Measurements from ENCODE around the gene MID1. TPM values are rescaled to one million over a fixed set of nuclear protein-coding genes. Genes with fewer than 3 reads are reported as not detected.

MID1 gene
- total RNA-seq, 1 donor from 2014 or later: 13.9 TPM

DNA sequence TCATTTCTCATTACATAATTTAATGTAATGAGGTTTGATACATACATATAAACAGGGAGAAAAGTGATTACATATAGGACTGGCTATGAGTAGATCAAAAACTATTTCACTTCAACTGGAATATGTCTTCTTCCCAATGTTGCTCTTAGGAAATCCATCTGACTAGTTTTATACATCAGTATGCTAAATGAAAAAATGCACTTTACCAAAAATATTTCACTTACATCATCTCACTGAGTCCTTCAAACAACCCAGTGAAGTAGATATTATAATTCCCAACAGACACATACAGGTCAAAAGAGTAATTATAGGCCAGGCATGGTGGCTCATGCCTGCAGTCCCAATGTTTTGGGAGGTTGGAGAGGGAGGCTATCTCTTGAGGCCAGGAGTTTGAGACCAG lies 215.9 kb downstream of the MID1 start:
- no peak for DNase-seq (ENCODE audit: low spot score)
- Mint-ChIP-seq H3K9me3 (ENCODE audit: low read depth) (peaks cover 21% of the 10 kb centered on the region), H3K4me3 (ENCODE audit: unreplicated experiment) (no peak overlapping the region), H3K27ac (ENCODE audit: unreplicated experiment) (peak overlapping the region; percentile 58), H3K27me3 (ENCODE audit: low read depth) (no peaks in the 10 kb centered on the region), H3K36me3 (ENCODE audit: low read depth) (no peaks in the 10 kb centered on the region), H3K4me1 (ENCODE audit: low read depth) (peaks cover 6% of the 10 kb centered on the region)
- no peak for TF ChIP-seq CTCF (IDR thresholded peaks at IDR 0.05)

- Mint-ChIP-seq H3K4me1 (ENCODE audit: low read depth) (peaks cover 9% of the 10 kb centered on the region), H3K36me3 (ENCODE audit: low read depth) (no peaks in the 10 kb centered on the region), H3K4me3 (ENCODE audit: unreplicated experiment) (no peak overlapping the region), H3K9me3 (ENCODE audit: low read depth) (peaks cover 30% of the 10 kb centered on the region), H3K27ac (ENCODE audit: unreplicated experiment) (no peak overlapping the region), H3K27me3 (ENCODE audit: low read depth) (no peaks in the 10 kb centered on the region)
- no peak for TF ChIP-seq CTCF (IDR thresholded peaks at IDR 0.05)
- DNase-seq (ENCODE audit: low spot score): no peak
Measured at GRCh38 chrX:10401239-10401638, 219.1 kb downstream of the MID1 start.

DNA sequence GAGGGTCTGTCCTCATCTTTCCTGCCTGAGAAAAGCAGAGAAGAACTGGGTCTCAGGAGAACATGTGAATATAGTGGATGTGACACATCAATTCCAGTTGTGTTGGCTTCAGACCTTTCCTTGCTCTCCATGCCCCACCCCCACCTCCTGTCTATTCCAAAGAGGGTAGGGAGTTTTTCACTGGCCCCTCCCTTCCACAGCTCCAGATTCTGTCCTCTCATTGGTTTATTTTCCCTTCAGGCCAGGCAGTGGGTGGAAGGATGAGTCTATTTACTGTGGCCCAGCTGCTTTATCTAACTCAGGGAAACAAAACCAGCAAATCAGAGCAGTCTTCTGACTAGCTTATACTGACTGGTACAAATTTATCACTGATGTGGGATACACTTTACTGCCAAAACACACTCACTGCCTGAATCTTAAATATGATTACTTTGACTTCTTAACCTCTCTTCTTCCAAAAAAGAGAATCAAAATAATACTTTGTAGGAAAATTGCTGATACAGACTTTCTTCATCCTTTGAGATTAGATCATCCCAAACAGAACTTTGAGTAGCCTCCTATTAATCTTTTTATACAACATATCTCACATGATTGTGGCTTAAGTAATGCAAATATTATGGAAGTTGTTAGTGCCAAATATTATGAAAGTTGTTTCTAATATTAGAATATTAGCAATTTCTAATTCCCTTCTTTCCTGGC lies 221.2 kb downstream of the MID1 start:
- H3K27me3 Mint-ChIP-seq (ENCODE audit: low read depth): no peaks in the 10 kb centered on the region
- H3K9me3 Mint-ChIP-seq (ENCODE audit: low read depth): peaks cover 37% of the 10 kb centered on the region
- no peak overlapping the region for H3K4me3 Mint-ChIP-seq (ENCODE audit: unreplicated experiment)
- no peak for TF ChIP-seq CTCF (IDR thresholded peaks at IDR 0.05)
- no peaks in the 10 kb centered on the region for H3K36me3 Mint-ChIP-seq (ENCODE audit: low read depth)
- H3K27ac Mint-ChIP-seq (ENCODE audit: unreplicated experiment): no peak overlapping the region
- H3K4me1 Mint-ChIP-seq (ENCODE audit: low read depth): peaks cover 4% of the 10 kb centered on the region
- no peak for DNase-seq (ENCODE audit: low spot score)

- H3K36me3 Mint-ChIP-seq (ENCODE audit: low read depth): no peaks in the 10 kb centered on the region
- H3K9me3 Mint-ChIP-seq (ENCODE audit: low read depth): peaks cover 34% of the 10 kb centered on the region
- no peak overlapping the region for H3K27ac Mint-ChIP-seq (ENCODE audit: unreplicated experiment)
- no peak overlapping the region for H3K4me3 Mint-ChIP-seq (ENCODE audit: unreplicated experiment)
- H3K4me1 Mint-ChIP-seq (ENCODE audit: low read depth): peaks cover 3% of the 10 kb centered on the region
- H3K27me3 Mint-ChIP-seq (ENCODE audit: low read depth): no peaks in the 10 kb centered on the region
- TF ChIP-seq CTCF (IDR thresholded peaks at IDR 0.05): no peak
- DNase-seq (ENCODE audit: low spot score): no peak
Measured at GRCh38 chrX:10398215-10398614, 222.2 kb downstream of the MID1 start.

- Mint-ChIP-seq H3K36me3 (ENCODE audit: low read depth) (no peaks in the 10 kb centered on the region), H3K4me3 (ENCODE audit: unreplicated experiment) (no peak overlapping the region), H3K9me3 (ENCODE audit: low read depth) (peaks cover 30% of the 10 kb centered on the region), H3K4me1 (ENCODE audit: low read depth) (peaks cover 3% of the 10 kb centered on the region), H3K27ac (ENCODE audit: unreplicated experiment) (no peak overlapping the region), H3K27me3 (ENCODE audit: low read depth) (no peaks in the 10 kb centered on the region)
- no peak for DNase-seq (ENCODE audit: low spot score)
- TF ChIP-seq CTCF (IDR thresholded peaks at IDR 0.05): no peak
Measured at GRCh38 chrX:10397349-10397748, 223.0 kb downstream of the MID1 start.

Data from chondrocyte (in vitro differentiated cells).